ENCODE results near the gene RFESD. TPM values are rescaled to one million over a fixed set of nuclear protein-coding genes. Genes with fewer than 3 reads are reported as not detected.
"Not testable (repeated sequence)": the region's sequence is repeated elsewhere in the genome, so short reads cannot be mapped to it uniquely, and the experiment has no call there.

The RFESD gene
- total and polyA plus RNA-seq, 2 of the 13 experiments (the other 11 are each of a cell fraction or from before 2014, with no cell fraction given) = 1.1 to 2.2 TPM

GRCh38 chr5:95701074-95701473 lies 54.5 kb downstream of the RFESD start (continued):
- TF ChIP-seq, protein P1, sequence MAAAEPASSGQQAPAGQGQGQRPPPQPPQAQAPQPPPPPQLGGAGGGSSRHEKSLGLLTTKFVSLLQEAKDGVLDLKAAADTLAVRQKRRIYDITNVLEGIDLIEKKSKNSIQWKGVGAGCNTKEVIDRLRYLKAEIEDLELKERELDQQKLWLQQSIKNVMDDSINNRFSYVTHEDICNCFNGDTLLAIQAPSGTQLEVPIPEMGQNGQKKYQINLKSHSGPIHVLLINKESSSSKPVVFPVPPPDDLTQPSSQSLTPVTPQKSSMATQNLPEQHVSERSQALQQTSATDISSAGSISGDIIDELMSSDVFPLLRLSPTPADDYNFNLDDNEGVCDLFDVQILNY (CRISPR knock-in tag; conservative IDR thresholded peaks at IDR 0.05) = no peak
- TF ChIP-seq E2F2 (CRISPR knock-in tag; IDR thresholded peaks at IDR 0.05; ENCODE audit: borderline replicate concordance) = no peak
- TF ChIP-seq JARID2 (CRISPR knock-in tag; IDR thresholded peaks at IDR 0.05; ENCODE audit: insufficient replicate concordance) = no peak

- DNase-seq (ENCODE audit: low spot score) (no peak), FAIRE-seq (no peak), ATAC-seq (no peak)
- H4K20me1 ChIP-seq (ENCODE audit: insufficient read depth, low read length) = no peaks in the 10 kb centered on the region
- H3K79me2 ChIP-seq (ENCODE audit: insufficient read depth, low read length) = no peaks in the 10 kb centered on the region
- no peak overlapping the region for H3K4me3 ChIP-seq (replicated peaks in 1 of 3; ENCODE audit: insufficient read depth in 1 of 3, low read depth in 2 of 3, low read length in 3 of 3)
- no peak overlapping the region for H3K9ac ChIP-seq (ENCODE audit: insufficient read depth, low read depth, low read length)
- intact Hi-C loops (cut with micrococcal nuclease; ENCODE audit: unreplicated experiment) = no loop called here
- ChIA-PET CTCF (ENCODE audit: low intra/inter-chr PET ratio, low total read pairs) (no interaction called here), POLR2A (no interaction called here)
- H3K9me3 ChIP-seq (ENCODE audit: low read length) = no peaks in the 10 kb centered on the region
- H2AFZ ChIP-seq (ENCODE audit: low read length) = no peak overlapping the region
- no peaks in the 10 kb centered on the region for H3K36me3 ChIP-seq (replicated peaks in 1 of 2; ENCODE audit: control insufficient read depth in 1 of 2, insufficient read depth in 2 of 2, low read length in 2 of 2)
- BruUV-seq (replicated peaks) = no TSS peak
- no peak for TF ChIP-seq ZNF563 (CRISPR knock-in tag; IDR thresholded peaks at IDR 0.05)
- no peak for TF ChIP-seq SP2 (CRISPR knock-in tag; IDR thresholded peaks at IDR 0.05)
- no peak for TF ChIP-seq ZNF382 (CRISPR knock-in tag; IDR thresholded peaks at IDR 0.05; ENCODE audit: borderline replicate concordance)
- no peak for TF ChIP-seq ZNF274 (CRISPR knock-in tag; IDR thresholded peaks at IDR 0.05)
- TF ChIP-seq ZFP36L1 (CRISPR knock-in tag; IDR thresholded peaks at IDR 0.05) = no peak
- no peak for TF ChIP-seq ZNF615 (CRISPR knock-in tag; IDR thresholded peaks at IDR 0.05; ENCODE audit: borderline replicate concordance)
- TF ChIP-seq, protein P2, sequence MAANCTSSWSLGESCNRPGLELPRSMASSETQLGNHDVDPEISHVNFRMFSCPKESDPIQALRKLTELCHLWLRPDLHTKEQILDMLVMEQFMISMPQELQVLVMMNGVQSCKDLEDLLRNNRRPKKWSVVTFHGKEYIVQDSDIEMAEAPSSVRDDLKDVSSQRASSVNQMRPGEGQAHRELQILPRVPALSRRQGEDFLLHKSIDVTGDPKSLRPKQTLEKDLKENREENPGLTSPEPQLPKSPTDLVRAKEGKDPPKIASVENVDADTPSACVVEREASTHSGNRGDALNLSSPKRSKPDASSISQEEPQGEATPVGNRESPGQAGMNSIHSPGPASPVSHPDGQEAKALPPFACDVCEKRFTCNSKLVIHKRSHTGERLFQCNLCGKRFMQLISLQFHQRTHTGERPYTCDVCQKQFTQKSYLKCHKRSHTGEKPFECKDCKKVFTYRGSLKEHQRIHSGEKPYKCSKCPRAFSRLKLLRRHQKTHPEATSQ (CRISPR knock-in tag; IDR thresholded peaks at IDR 0.05; ENCODE audit: borderline replicate concordance) = no peak
- TF ChIP-seq ZNF331 (CRISPR knock-in tag; IDR thresholded peaks at IDR 0.05) = no peak
- no peak for TF ChIP-seq ZBTB3 (CRISPR knock-in tag; IDR thresholded peaks at IDR 0.05; ENCODE audit: borderline replicate concordance, low read depth)
- TF ChIP-seq GFI1 (CRISPR knock-in tag; IDR thresholded peaks at IDR 0.05; ENCODE audit: borderline replicate concordance) = no peak
- no peak for TF ChIP-seq TCF7 (IDR thresholded peaks at IDR 0.05; ENCODE audit: low read depth)
- no peak for TF ChIP-seq TBL1XR1 (IDR thresholded peaks at IDR 0.05; ENCODE audit: borderline replicate concordance, low read length, partially characterized antibody)
- peaks cover 8% of the 10 kb centered on the region; the same call in 1 of the 2 replicates for H3K4me1 ChIP-seq (ENCODE audit: insufficient read depth, low read length)
- H3K27me3 ChIP-seq (ENCODE audit: control insufficient read depth in 1 of 2, insufficient read depth in 2 of 2, low read length in 2 of 2) = no peaks in the 10 kb centered on the region
- H3K27ac ChIP-seq (ENCODE audit: extremely low read length, insufficient read depth, low read length) = no peak overlapping the region
- in situ Hi-C loops (cut with HindIII; ENCODE audit: extremely low pct_ligation_motif_present, low pct_unique_long_range_greater_than_20kb) = no loop called here
- 0% methylated on average over 1 of the region's 1 CpG for WGBS (ENCODE audit: low lambda C conversion rate)
- H3K4me2 ChIP-seq (ENCODE audit: low read depth, low read length) = no peak overlapping the region
Observed at GRCh38 chr5:95704150-95704549, 57.6 kb downstream of the RFESD start.

DNA sequence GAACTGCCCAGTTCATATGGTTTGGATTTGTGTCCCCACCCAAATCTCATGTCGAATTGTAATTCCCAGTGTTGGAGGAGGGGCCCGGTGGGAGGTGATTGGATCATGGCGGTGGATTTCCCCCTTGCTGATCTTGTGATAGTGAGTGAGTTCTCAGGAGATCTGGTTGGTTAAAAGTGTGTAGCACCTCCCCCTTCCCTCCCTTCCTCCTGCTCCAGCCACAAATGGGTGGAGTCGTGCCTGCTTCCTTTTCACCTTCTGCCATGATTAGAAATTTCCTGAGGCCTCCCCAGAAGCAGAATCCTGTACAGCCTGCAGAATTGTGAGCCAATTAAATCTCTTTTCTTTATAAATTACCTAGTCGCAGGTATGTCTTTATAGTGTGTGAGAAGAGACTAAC lies 59.6 kb downstream of the RFESD start:
- DNase-seq (ENCODE audit: low spot score); H3K4me2 ChIP-seq (ENCODE audit: low read depth, low read length); H2AFZ ChIP-seq (ENCODE audit: low read length); H3K27me3 ChIP-seq (ENCODE audit: control insufficient read depth in 1 of 2, insufficient read depth in 2 of 2, low read length in 2 of 2); BruUV-seq (replicated peaks); H3K79me2 ChIP-seq (ENCODE audit: insufficient read depth, low read length); H3K36me3 ChIP-seq (replicated peaks in 1 of 2; ENCODE audit: control insufficient read depth in 1 of 2, insufficient read depth in 2 of 2, low read length in 2 of 2); H3K4me3 ChIP-seq (replicated peaks in 1 of 3; ENCODE audit: insufficient read depth in 1 of 3, low read depth in 2 of 3, low read length in 3 of 3); intact Hi-C loops (cut with micrococcal nuclease; ENCODE audit: unreplicated experiment); H4K20me1 ChIP-seq (ENCODE audit: insufficient read depth, low read length); H3K9ac ChIP-seq (ENCODE audit: insufficient read depth, low read depth, low read length); CTCF ChIA-PET (ENCODE audit: low intra/inter-chr PET ratio, low total read pairs); in situ Hi-C loops (cut with HindIII; ENCODE audit: extremely low pct_ligation_motif_present, low pct_unique_long_range_greater_than_20kb); FAIRE-seq; ATAC-seq; H3K27ac ChIP-seq (ENCODE audit: extremely low read length, insufficient read depth, low read length); POLR2A ChIA-PET; H3K9me3 ChIP-seq (ENCODE audit: low read length): not testable (repeated sequence)
- WGBS (ENCODE audit: low lambda C conversion rate) = 75% methylated on average over 5 of the region's 5 CpGs
- H3K4me1 ChIP-seq (ENCODE audit: insufficient read depth, low read length) = peaks cover 24% of the 10 kb centered on the region
